Thyroid gland (tissue), 4 donors: ENCODE results near the gene AQP3. TPM values are rescaled to one million over a fixed set of nuclear protein-coding genes. Genes with fewer than 3 reads are reported as not detected.

Experiments used
- DNase-seq, 2 donors: peaks; one replicate each; pipeline ENCODE4 v3.0.0-alpha.2; 2019
- H3K27ac ChIP-seq, 3 donors: fragments of 200-600 bp; sonication (generic); 1 replicate in 2 of 3; 2 replicates in 1 of 3; pipeline ENCODE4 v1.5.1; 2016 to 2019; ENCODE audit warnings: mild to moderate bottlenecking in 1 of 3, moderate library complexity in 1 of 3
- H3K27me3 ChIP-seq: fragments of 200-600 bp; sonication (generic); one replicate; pipeline ENCODE4 v1.5.1; 2019
- H3K36me3 ChIP-seq, 2 donors: fragments of 200-600 bp; sonication (generic); one replicate each; pipeline ENCODE4 v1.5.1; 2016 to 2019
- H3K4me1 ChIP-seq, 2 donors: fragments of 200-600 bp; sonication (generic); one replicate each; pipeline ENCODE4 v1.5.1; 2017 to 2019
- H3K4me3 ChIP-seq, 3 donors: fragments of 200-600 bp; sonication (generic); replicated peaks in 1 of 3; 1 replicate in 2 of 3; 2 replicates in 1 of 3; pipeline ENCODE4 v1.5.1; 2016; ENCODE audit warnings: mild to moderate bottlenecking in 1 of 3
- H3K9me3 ChIP-seq: fragments of 200-600 bp; sonication (generic); one replicate; pipeline ENCODE4 v1.5.1; 2017
- POLR2A ChIP-seq, 2 donors: fragments of 450-650 bp; IDR thresholded peaks; one replicate each; pipeline ENCODE4 v1.6.1; 2017; ENCODE audit warnings: antibody characterized with exemption in 2 of 2, mild to moderate bottlenecking in 2 of 2, moderate library complexity in 1 of 2
- WGBS, 2 donors: methylation state at CpG; one replicate each; pipeline ENCODE4 v1.1.5; 2017; 5-methylcytosine and 5-hydroxymethylcytosine counted together
- intact Hi-C: fragments of 100-400 bp; cut with DNase I; formaldehyde crosslinking; loops from one replicate; pipeline ENCODE4 v1.15.1; 2023
- total RNA-seq, 4 donors: library from RNA; depleted of rRNA; stranded (reverse); fragments of >200 nt; gene quantifications; one replicate each; pipeline ENCODE4 v1.2.3, GENCODE V29; 2016
- TF ChIP-seq, protein P1 (sequence below), 6 experiments: fragments of 200-600 bp in 3 of 6; fragments of 450-650 bp in 3 of 6; sonication (generic) in 3 of 6; IDR thresholded peaks; one replicate each; pipeline ENCODE4 v1.5.1; 2016 to 2019; ENCODE audit warnings: antibody characterized with exemption in 6 of 6, mild to moderate bottlenecking in 2 of 6, inconsistent platforms in 1 of 6, moderate library complexity in 1 of 6

AQP3 gene
- total RNA-seq, 4 donors from 2014 or later, result 1.0 to 4.3 (median 2.5) TPM

GRCh38 chr9:33472171-33472880 is 24.9 kb upstream of the AQP3 start:
- H3K36me3 ChIP-seq, result peaks cover 42 to 44% of the 10 kb centered on the region in 2 donors
- 84 to 86% methylated on average over 15 to 16 of the region's 16 CpGs for WGBS, 2 donors
- no peak for DNase-seq

DNA sequence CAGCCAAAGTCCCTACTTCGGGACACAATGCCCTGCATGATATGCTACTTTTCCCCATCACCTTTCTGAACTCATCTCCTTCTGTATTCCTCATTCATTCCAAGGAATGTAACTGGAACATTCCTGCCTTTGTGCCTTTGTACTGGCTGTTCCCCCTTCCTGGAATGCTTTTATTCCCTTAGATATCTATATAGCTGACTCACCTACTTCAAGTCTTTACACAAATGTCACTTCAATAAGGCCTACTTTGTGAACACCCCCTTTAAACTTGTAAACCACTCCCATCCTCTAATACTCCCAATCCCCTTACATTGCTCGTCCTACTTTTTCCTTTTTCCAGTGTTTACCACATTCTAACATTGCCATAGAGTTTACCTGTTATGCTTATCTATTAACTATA is 24.0 kb upstream of the AQP3 start:
- no peak for TF ChIP-seq POLR2A (IDR thresholded peaks at IDR 0.05)
- TF ChIP-seq, protein P1, sequence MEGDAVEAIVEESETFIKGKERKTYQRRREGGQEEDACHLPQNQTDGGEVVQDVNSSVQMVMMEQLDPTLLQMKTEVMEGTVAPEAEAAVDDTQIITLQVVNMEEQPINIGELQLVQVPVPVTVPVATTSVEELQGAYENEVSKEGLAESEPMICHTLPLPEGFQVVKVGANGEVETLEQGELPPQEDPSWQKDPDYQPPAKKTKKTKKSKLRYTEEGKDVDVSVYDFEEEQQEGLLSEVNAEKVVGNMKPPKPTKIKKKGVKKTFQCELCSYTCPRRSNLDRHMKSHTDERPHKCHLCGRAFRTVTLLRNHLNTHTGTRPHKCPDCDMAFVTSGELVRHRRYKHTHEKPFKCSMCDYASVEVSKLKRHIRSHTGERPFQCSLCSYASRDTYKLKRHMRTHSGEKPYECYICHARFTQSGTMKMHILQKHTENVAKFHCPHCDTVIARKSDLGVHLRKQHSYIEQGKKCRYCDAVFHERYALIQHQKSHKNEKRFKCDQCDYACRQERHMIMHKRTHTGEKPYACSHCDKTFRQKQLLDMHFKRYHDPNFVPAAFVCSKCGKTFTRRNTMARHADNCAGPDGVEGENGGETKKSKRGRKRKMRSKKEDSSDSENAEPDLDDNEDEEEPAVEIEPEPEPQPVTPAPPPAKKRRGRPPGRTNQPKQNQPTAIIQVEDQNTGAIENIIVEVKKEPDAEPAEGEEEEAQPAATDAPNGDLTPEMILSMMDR (IDR thresholded peaks at IDR 0.05), result no peak
- Histone ChIP-seq H3K36me3 (peaks cover 51 to 54% of the 10 kb centered on the region in 2 donors), H3K27me3 (no peaks in the 10 kb centered on the region), H3K4me3 (no peak overlapping the region), H3K4me1 (peaks cover 14 to 15% of the 10 kb centered on the region in 2 donors), H3K9me3 (no peaks in the 10 kb centered on the region), H3K27ac (no peak overlapping the region)
- WGBS, 2 donors, result 90 to 91% methylated on average over 2 of the region's 2 CpGs
- intact Hi-C loops, result no loop called here
- DNase-seq, result no peak

More at GRCh38 chr9:33472171-33472880, 24.9 kb upstream of the AQP3 start:
- Histone ChIP-seq H3K9me3 (no peaks in the 10 kb centered on the region), H3K4me3 (peak overlapping the region in 1 of 3 donors; percentile 79), H3K4me1 (peaks cover 14 to 15% of the 10 kb centered on the region in 2 donors), H3K27ac (no peak overlapping the region), H3K27me3 (no peaks in the 10 kb centered on the region)
- no peak for TF ChIP-seq POLR2A (IDR thresholded peaks at IDR 0.05)
- intact Hi-C loops, result no loop called here

DNA sequence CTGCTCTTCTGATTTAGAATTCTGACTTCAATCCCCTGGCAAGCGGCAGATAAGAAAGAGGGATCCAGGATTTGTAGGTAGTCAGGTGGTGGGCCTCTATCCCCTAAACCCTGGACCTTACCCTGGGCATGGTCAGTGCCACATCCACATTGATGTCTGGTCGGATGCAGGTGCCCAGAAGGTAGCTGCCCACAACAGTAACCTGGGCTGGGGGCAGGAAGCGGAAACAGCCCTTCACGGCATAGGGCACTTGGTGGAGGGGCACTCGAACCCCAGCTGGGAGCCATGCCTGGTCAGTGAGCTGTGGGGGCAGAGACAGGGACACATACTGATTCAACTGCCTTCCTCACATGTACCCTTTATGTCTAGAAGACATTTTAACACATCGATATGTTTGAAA is 22.5 kb upstream of the AQP3 start:
- DNase-seq, result no peak
- no peak for TF ChIP-seq POLR2A (IDR thresholded peaks at IDR 0.05)
- TF ChIP-seq, protein P1 (IDR thresholded peaks at IDR 0.05), result no peak
- H3K36me3 ChIP-seq, result peaks cover 66 to 68% of the 10 kb centered on the region in 2 donors
- intact Hi-C loops, result loop anchor here (2.0 to 10.0 kb wide), 3 partner anchors 65 to 185 kb away; no protein-coding TSS in a partner anchor
- no peaks in the 10 kb centered on the region for H3K27me3 ChIP-seq
- H3K9me3 ChIP-seq, result no peaks in the 10 kb centered on the region
- no peak overlapping the region for H3K27ac ChIP-seq
- 95 to 100% methylated on average over 6 of the region's 6 CpGs for WGBS, 2 donors
- H3K4me3 ChIP-seq, result no peak overlapping the region
- H3K4me1 ChIP-seq, result peaks cover 14 to 15% of the 10 kb centered on the region in 2 donors

DNA sequence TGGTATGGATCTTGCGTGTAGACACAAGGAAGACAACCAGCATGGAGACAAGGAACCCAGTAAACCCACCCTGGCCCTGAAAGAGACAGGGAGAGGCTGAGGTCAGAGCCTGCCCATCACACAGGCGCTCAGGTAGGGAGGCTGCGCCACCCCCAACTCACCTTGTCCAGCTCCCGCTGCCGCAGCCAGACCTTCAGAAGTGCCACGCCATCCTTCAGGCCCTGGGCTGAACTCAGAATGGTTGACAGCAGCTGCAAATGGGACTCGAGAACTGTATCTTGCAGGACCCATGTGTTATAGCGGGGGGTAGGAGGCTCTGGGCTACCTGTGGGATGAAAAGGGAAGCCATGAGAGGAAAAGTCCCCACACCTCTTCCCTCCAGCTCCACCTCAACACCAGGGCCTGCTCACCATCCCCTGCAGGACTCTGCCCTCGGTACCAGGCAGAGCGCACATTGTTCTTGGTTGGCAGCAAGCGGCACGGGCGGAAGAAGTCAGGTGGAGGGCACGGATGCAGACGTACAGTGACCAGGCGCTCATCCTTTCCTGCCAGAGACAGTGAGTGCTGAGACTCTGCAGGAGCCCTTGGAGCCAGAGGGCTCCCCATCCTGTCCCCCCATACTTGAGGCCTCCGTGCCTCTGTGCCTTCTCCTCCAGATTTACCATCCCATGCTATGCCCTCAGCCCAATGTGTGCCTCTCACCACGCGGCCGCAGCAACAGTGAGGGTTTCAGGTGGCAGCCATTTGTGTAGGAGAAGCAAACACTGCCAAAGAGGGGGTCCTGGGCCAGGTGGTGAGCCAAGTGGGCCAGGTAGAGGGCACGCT is 21.6 kb upstream of the AQP3 start:
- intact Hi-C loops, result loop anchor here (2.0 to 10.0 kb wide), 3 partner anchors 64 to 184 kb away; no protein-coding TSS in a partner anchor
- H3K27ac ChIP-seq, result no peak overlapping the region
- peaks cover 10 to 14% of the 10 kb centered on the region in 2 donors for H3K4me1 ChIP-seq
- H3K36me3 ChIP-seq, result peaks cover 75 to 77% of the 10 kb centered on the region in 2 donors
- TF ChIP-seq, protein P1 (IDR thresholded peaks at IDR 0.05), result no peak
- TF ChIP-seq POLR2A (IDR thresholded peaks at IDR 0.05), result no peak
- no peak for DNase-seq
- 95 to 97% methylated on average over 19 to 21 of the region's 21 CpGs for WGBS, 2 donors
- no peaks in the 10 kb centered on the region for H3K27me3 ChIP-seq
- no peak overlapping the region for H3K4me3 ChIP-seq
- no peaks in the 10 kb centered on the region for H3K9me3 ChIP-seq

DNA sequence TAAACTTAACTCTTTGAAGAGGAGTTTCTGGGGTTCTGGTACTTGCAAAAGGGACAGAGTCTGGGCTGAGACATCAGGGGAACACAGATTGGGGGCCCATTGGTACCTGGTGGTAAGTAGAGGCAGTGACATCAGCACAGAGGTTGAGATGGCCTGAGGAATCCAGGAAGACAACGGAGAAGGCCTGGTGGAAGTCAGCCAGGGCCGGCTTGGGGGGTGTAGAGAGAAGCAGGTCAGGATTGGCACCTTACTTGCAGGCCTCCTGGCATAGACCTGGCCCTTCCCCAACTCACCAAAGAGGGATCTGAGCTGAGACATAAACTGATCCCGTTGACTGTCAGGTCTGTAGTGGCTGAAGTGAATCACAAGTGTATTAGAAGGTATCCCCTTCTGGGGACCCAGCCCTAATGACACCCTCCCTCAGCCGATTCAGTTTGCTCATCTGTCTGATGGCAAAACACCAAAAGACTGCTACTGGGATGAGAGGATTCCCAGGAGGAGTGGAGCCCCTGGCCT is 20.9 kb upstream of the AQP3 start:
- intact Hi-C loops, result loop anchor here (2.0 to 10.0 kb wide), 3 partner anchors 63 to 183 kb away; no protein-coding TSS in a partner anchor
- Histone ChIP-seq H3K4me3 (no peak overlapping the region), H3K36me3 (peaks cover 82 to 84% of the 10 kb centered on the region in 2 donors), H3K27ac (no peak overlapping the region), H3K27me3 (no peaks in the 10 kb centered on the region), H3K4me1 (peaks cover 9 to 13% of the 10 kb centered on the region in 2 donors), H3K9me3 (no peaks in the 10 kb centered on the region)
- no peak for TF ChIP-seq POLR2A (IDR thresholded peaks at IDR 0.05)
- TF ChIP-seq, protein P1 (IDR thresholded peaks at IDR 0.05), result no peak
- 79 to 91% methylated on average over 4 of the region's 4 CpGs for WGBS, 2 donors
- DNase-seq, result no peak
